Lower leg skin (tissue), 4 donors: ENCODE results near the gene LEUTX. TPM values are rescaled to one million over a fixed set of nuclear protein-coding genes. Genes with fewer than 3 reads are reported as not detected.

Source experiments
- DNase-seq, 2 donors: peaks; one replicate each; pipeline ENCODE4 v3.0.0-alpha.2; 2019; ENCODE audit warnings: low spot score in 2 of 2
- H3K4me3 ChIP-seq: fragments of 200-600 bp; sonication (generic); 2 replicates; pipeline ENCODE4 v1.5.1; 2017; ENCODE audit warnings: mild to moderate bottlenecking, low read depth; ENCODE audit not compliant: poor library complexity, severe bottlenecking
- CTCF ChIP-seq, 3 donors: fragments of 450-650 bp; IDR thresholded peaks; one replicate each; pipeline ENCODE4 v1.5.1; 2016; ENCODE audit warnings: antibody characterized with exemption in 3 of 3, mild to moderate bottlenecking in 3 of 3, moderate library complexity in 2 of 3
- POLR2A ChIP-seq, 2 donors: fragments of 450-650 bp; IDR thresholded peaks; one replicate each; pipeline ENCODE4 v1.6.1; 2016 to 2017; ENCODE audit warnings: antibody characterized with exemption in 2 of 2, mild to moderate bottlenecking in 1 of 2, moderate library complexity in 1 of 2
- WGBS, 2 donors: methylation state at CpG; one replicate each; pipeline ENCODE4 v1.1.5; 2018; 5-methylcytosine and 5-hydroxymethylcytosine counted together
- intact Hi-C: fragments of 100-400 bp; cut with DNase I; formaldehyde crosslinking; loops from one replicate; pipeline ENCODE4 v1.15.0; 2023; ENCODE audit warnings: low total_unique reads
- total RNA-seq, 4 donors: library from RNA; depleted of rRNA; stranded (reverse); fragments of >200 nt; gene quantifications; one replicate each; pipeline ENCODE4 v1.1.0, GENCODE V29; 2016

LEUTX gene
- total RNA-seq, 4 donors from 2014 or later, result not detected

DNA sequence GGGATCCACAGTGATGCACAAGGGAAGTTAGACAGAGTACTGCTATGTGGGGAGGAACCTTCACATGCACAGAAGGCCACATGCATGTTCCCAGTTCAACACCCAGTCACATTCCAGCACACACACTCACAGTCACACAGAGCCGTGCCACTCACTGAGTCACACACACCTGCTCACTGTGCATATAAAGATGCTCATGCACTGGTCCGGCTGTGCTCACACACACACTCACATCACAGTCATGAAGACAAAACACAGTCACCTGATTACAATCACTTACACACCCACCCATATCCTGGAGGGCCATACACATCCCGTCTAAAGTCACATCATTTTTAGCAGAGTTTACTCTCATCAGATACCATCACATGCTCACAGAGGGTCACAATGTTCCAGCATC is 41.3 kb upstream of the LEUTX start:
- no peak overlapping the region for H3K4me3 ChIP-seq
- DNase-seq, result no peak
- WGBS, 2 donors, result 68 to 77% methylated on average over 3 of the region's 3 CpGs
- intact Hi-C loops, result no loop called here
- no peak for TF ChIP-seq CTCF (IDR thresholded peaks at IDR 0.05)
- TF ChIP-seq POLR2A (IDR thresholded peaks at IDR 0.05), result no peak

GRCh38 chr19:39737891-39738290 is 40.8 kb upstream of the LEUTX start, which contains the start of gene CLC:
Gene CLC, minus strand, starts transcription at chr19:39738029. Its CDS starts 77 bp downstream, at chr19:39737952.
- WGBS, 2 donors, result 31 to 42% methylated on average over 3 of the region's 3 CpGs
- TF ChIP-seq POLR2A (IDR thresholded peaks at IDR 0.05), result no peak
- no peak within 1 kb of the TSS for H3K4me3 ChIP-seq
- no peak for DNase-seq
- intact Hi-C loops, result no loop called here

DNA sequence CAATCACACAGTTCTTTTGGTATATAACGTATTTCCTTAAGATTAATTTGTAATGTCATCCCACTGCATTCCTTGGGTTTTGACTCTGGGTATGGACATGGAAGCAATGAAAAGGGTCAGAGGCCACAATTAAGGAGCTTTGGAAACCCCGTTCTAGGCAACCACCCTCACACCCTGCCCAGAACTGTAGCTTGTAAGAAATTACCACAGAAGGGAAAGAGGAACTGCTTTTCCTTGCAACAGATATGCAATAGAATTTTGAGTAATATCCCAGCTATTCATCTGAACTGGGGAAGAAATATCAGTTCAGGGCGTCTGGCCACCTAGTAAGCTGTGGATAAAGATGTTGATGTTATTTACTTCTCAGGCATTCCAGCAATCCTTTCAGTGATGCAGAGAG is 39.8 kb upstream of the LEUTX start:
- intact Hi-C loops, result no loop called here
- 40 to 44% methylated on average over 3 of the region's 3 CpGs for WGBS, 2 donors
- DNase-seq, result no peak
- TF ChIP-seq CTCF (IDR thresholded peaks at IDR 0.05), result no peak
- no peak for TF ChIP-seq POLR2A (IDR thresholded peaks at IDR 0.05)
- H3K4me3 ChIP-seq, result no peak overlapping the region

GRCh38 chr19:39740395-39740794 is 38.3 kb upstream of the LEUTX start:
- 83 to 90% methylated on average over 1 of the region's 1 CpG for WGBS, 2 donors
- H3K4me3 ChIP-seq, result no peak overlapping the region
- TF ChIP-seq CTCF (IDR thresholded peaks at IDR 0.05) (no peak), POLR2A (IDR thresholded peaks at IDR 0.05) (no peak)
- no peak for DNase-seq
- intact Hi-C loops, result no loop called here

DNA sequence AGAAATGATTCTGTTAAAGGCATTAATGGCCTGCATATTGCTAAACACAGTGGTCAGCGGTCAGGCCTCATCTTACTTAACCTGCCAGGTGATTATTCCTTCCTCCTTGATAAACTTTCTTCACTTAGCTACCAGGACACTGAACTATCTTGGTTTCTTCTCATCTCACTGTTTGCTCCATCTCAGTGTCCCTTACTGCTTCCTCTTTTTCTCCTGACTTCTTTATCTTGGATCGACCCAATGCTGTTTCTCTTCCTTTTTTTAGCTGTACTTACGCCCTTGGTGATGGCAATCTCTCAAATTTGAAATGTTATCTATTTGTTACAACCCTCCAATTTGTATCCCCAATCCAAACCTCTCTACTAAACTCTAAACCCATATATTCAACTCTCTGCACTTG is 33.0 kb upstream of the LEUTX start:
- no peak overlapping the region for H3K4me3 ChIP-seq
- DNase-seq, result no peak
- no peak for TF ChIP-seq POLR2A (IDR thresholded peaks at IDR 0.05)
- no peak for TF ChIP-seq CTCF (IDR thresholded peaks at IDR 0.05)
- intact Hi-C loops, result no loop called here
- 58 to 63% methylated on average over 3 of the region's 3 CpGs for WGBS, 2 donors

GRCh38 chr19:39746836-39747529 is 31.7 kb upstream of the LEUTX start:
- intact Hi-C loops, result no loop called here
- WGBS, 2 donors, result 69 to 75% methylated on average over 4 of the region's 4 CpGs
- DNase-seq, result no peak

More at GRCh38 chr19:39746836-39747529, 31.7 kb upstream of the LEUTX start:
- no peak overlapping the region for H3K4me3 ChIP-seq
- TF ChIP-seq CTCF (IDR thresholded peaks at IDR 0.05) (no peak), POLR2A (IDR thresholded peaks at IDR 0.05) (no peak)
